ENCODE measurements around the gene CIROP.

Gene CIROP

GRCh38 chr14:23137192-23137812 is 32.5 kb upstream of the CIROP start:
- H4K20me1 ChIP-seq (ENCODE audit: insufficient read depth, low read length), result no peaks in the 10 kb centered on the region
- H3K9ac ChIP-seq (ENCODE audit: low read length), result no peak overlapping the region
- no peaks in the 10 kb centered on the region for H3K9me2 ChIP-seq (ENCODE audit: low read depth, low read length)
- H3K27ac ChIP-seq (ENCODE audit: low read depth, low read length, poor library complexity, severe bottlenecking), result no peak overlapping the region
- no peaks in the 10 kb centered on the region for H3K4me1 ChIP-seq (ENCODE audit: insufficient read depth, low read length, severe bottlenecking)
- TF ChIP-seq EZH2 (IDR thresholded peaks at IDR 0.05; ENCODE audit: borderline replicate concordance, low read length) (no peak), CTCF (IDR thresholded peaks at IDR 0.05; ENCODE audit: low read length) (no peak)
- no peaks in the 10 kb centered on the region for H3K9me3 ChIP-seq (ENCODE audit: low read length)
- no peaks in the 10 kb centered on the region for H3F3A ChIP-seq (ENCODE audit: insufficient read depth, low read length)
- no peak overlapping the region for H3K4me3 ChIP-seq (ENCODE audit: low read depth, low read length, poor library complexity, severe bottlenecking)
- no peaks in the 10 kb centered on the region for H3K36me3 ChIP-seq (ENCODE audit: insufficient read depth, low read length)
- H3K4me2 ChIP-seq (ENCODE audit: low read length), result no peak overlapping the region
- no peak overlapping the region for H2AFZ ChIP-seq (ENCODE audit: low read length)
- peaks cover 7% of the 10 kb centered on the region; the same call in 1 of the 2 replicates for H3K27me3 ChIP-seq (ENCODE audit: insufficient read depth, low read length)
- no peaks in the 10 kb centered on the region for H3K79me2 ChIP-seq (ENCODE audit: insufficient read depth, low read length)

- no peaks in the 10 kb centered on the region for H3K9me2 ChIP-seq (ENCODE audit: low read depth, low read length)
- no peak overlapping the region for H3K4me3 ChIP-seq (ENCODE audit: low read depth, low read length, poor library complexity, severe bottlenecking)
- H3F3A ChIP-seq (ENCODE audit: insufficient read depth, low read length), result no peaks in the 10 kb centered on the region
- H3K36me3 ChIP-seq (ENCODE audit: insufficient read depth, low read length), result no peaks in the 10 kb centered on the region
- H3K9me3 ChIP-seq (ENCODE audit: low read length), result no peaks in the 10 kb centered on the region
- H3K4me2 ChIP-seq (ENCODE audit: low read length), result no peak overlapping the region
- H3K9ac ChIP-seq (ENCODE audit: low read length), result no peak overlapping the region
- H3K4me1 ChIP-seq (ENCODE audit: insufficient read depth, low read length, severe bottlenecking), result no peaks in the 10 kb centered on the region
- TF ChIP-seq EZH2 (IDR thresholded peaks at IDR 0.05; ENCODE audit: borderline replicate concordance, low read length), result no peak
- TF ChIP-seq CTCF (IDR thresholded peaks at IDR 0.05; ENCODE audit: low read length), result no peak
- H3K79me2 ChIP-seq (ENCODE audit: insufficient read depth, low read length), result no peaks in the 10 kb centered on the region
- H2AFZ ChIP-seq (ENCODE audit: low read length), result no peak overlapping the region
- no peaks in the 10 kb centered on the region for H4K20me1 ChIP-seq (ENCODE audit: insufficient read depth, low read length)
- no peak overlapping the region for H3K27ac ChIP-seq (ENCODE audit: low read depth, low read length, poor library complexity, severe bottlenecking)
- H3K27me3 ChIP-seq (ENCODE audit: insufficient read depth, low read length), result peaks cover 7% of the 10 kb centered on the region; the same call in 1 of the 2 replicates
Observed at GRCh38 chr14:23136566-23137133, 31.9 kb upstream of the CIROP start.

GRCh38 chr14:23132970-23133369 is 28.2 kb upstream of the CIROP start:
- Histone ChIP-seq H3K9ac (ENCODE audit: low read length) (no peak overlapping the region), H3K9me2 (ENCODE audit: low read depth, low read length) (no peaks in the 10 kb centered on the region), H3K4me2 (ENCODE audit: low read length) (no peak overlapping the region), H3K27ac (ENCODE audit: low read depth, low read length, poor library complexity, severe bottlenecking) (no peak overlapping the region), H3K36me3 (ENCODE audit: insufficient read depth, low read length) (no peaks in the 10 kb centered on the region), H3K4me1 (ENCODE audit: insufficient read depth, low read length, severe bottlenecking) (no peaks in the 10 kb centered on the region), H3K79me2 (ENCODE audit: insufficient read depth, low read length) (no peaks in the 10 kb centered on the region), H3K9me3 (ENCODE audit: low read length) (no peaks in the 10 kb centered on the region), H3K27me3 (ENCODE audit: insufficient read depth, low read length) (peaks cover 7% of the 10 kb centered on the region; the same call in 1 of the 2 replicates), H4K20me1 (ENCODE audit: insufficient read depth, low read length) (no peaks in the 10 kb centered on the region), H3F3A (ENCODE audit: insufficient read depth, low read length) (no peaks in the 10 kb centered on the region), H3K4me3 (ENCODE audit: low read depth, low read length, poor library complexity, severe bottlenecking) (no peak overlapping the region), H2AFZ (ENCODE audit: low read length) (no peak overlapping the region)
- no peak for TF ChIP-seq CTCF (IDR thresholded peaks at IDR 0.05; ENCODE audit: low read length)
- TF ChIP-seq EZH2 (IDR thresholded peaks at IDR 0.05; ENCODE audit: borderline replicate concordance, low read length), result no peak

Data from OCI-LY1 (cell line).